ENCODE results near the gene AOPEP. TPM values are rescaled to one million over a fixed set of nuclear protein-coding genes. Genes with fewer than 3 reads are reported as not detected.

AOPEP gene
- total RNA-seq, 2 experiments from 2014 or later: 5.8 to 6.4 TPM

DNA sequence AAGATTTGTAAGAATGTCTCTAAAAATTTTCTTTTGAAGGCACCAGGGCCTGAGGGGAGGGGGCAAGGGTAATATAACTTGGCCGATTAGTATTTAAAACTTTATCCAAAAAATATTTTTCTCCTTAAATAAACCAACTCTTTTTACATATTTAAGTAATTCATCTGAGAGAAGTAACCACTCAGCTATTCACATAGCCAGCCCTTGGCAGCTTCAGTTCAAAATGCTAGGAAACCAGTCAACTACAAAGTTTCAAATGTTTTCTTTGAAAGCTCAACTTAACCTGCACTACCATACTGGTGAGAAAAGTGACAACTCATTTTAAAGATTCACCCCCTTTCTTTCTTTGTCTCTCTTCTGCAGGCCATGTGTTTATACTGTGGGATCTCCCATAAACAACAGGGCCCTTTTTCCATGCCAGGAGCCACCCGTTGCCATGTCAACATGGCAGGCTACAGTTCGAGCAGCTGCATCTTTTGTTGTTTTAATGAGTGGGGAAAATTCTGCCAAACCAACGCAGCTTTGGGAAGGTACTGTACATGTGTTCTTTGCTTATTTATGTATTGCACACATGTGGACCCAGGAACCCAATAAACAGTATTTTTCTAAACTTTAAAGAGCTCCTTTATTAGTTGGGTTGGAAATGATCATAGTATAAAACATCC, 46.3 kb downstream of the AOPEP start:
- intact Hi-C loops (cut with micrococcal nuclease): no loop called here
- CTCF ChIA-PET: no interaction called here
- DNase-seq: no peak
- no peaks in the 10 kb centered on the region for H3K27me3 Mint-ChIP-seq (ENCODE audit: low read depth)
- H3K4me1 Mint-ChIP-seq (ENCODE audit: low read depth): peaks cover 5% of the 10 kb centered on the region
- H3K4me3 Mint-ChIP-seq: no peak overlapping the region
- H3K36me3 Mint-ChIP-seq (ENCODE audit: low read depth): peaks cover 5% of the 10 kb centered on the region
- no peaks in the 10 kb centered on the region for H3K9me3 Mint-ChIP-seq
- H3K27ac Mint-ChIP-seq: no peak overlapping the region

DNA sequence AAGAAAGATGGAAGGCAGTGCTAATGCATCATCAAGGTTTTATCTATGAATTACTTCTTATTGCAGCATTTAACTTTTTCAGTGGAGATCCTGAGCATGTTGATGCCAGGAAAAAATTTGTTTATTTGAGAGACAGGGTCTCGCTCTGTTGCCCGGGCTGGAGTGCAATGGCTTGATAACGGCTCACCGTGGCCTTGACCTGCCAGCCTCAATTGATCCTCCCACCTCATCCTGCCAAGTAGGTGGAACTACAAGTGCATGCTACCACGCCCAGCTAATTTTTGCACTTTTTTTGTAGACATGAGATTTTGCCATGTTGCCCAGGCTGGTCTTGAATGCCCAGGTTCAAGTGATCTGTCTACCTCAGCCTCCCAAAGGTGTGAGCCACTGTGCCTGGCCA, 47.2 kb downstream of the AOPEP start:
- CTCF ChIA-PET: no interaction called here
- intact Hi-C loops (cut with micrococcal nuclease): no loop called here
- no peaks in the 10 kb centered on the region for H3K27me3 Mint-ChIP-seq (ENCODE audit: low read depth)

DNA sequence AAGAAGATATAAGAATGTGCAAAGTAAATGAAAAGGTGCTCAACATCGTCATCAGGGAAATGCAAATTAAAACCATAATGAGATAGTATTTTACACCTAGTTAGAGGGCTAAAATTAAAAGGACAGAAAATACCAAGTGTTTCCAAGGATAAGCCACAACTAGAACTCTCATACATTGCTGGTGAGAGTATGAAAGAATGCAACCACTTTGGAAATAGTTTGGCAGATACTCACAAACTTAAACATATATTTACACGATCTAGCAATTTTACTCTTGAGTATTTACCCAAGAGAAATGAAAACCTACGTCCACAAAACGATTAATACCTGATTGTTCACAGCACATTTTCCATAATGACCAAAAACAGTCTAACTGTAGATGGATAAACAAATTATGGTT, 51.5 kb downstream of the AOPEP start:
- H3K4me3 Mint-ChIP-seq: no peak overlapping the region
- no peak for DNase-seq
- H3K4me1 Mint-ChIP-seq (ENCODE audit: low read depth): peaks cover 6% of the 10 kb centered on the region
- CTCF ChIA-PET: no interaction called here
- intact Hi-C loops (cut with micrococcal nuclease): no loop called here
- no peak overlapping the region for H3K27ac Mint-ChIP-seq
- peaks cover 2% of the 10 kb centered on the region for H3K36me3 Mint-ChIP-seq (ENCODE audit: low read depth)
- no peaks in the 10 kb centered on the region for H3K9me3 Mint-ChIP-seq
- H3K27me3 Mint-ChIP-seq (ENCODE audit: low read depth): no peaks in the 10 kb centered on the region

More for the DNA sequence above, 47.2 kb downstream of the AOPEP start:
- Mint-ChIP-seq H3K36me3 (ENCODE audit: low read depth) (peaks cover 5% of the 10 kb centered on the region), H3K9me3 (no peaks in the 10 kb centered on the region), H3K4me3 (no peak overlapping the region), H3K27ac (no peak overlapping the region), H3K4me1 (ENCODE audit: low read depth) (peaks cover 5% of the 10 kb centered on the region)
- no peak for DNase-seq

DNA sequence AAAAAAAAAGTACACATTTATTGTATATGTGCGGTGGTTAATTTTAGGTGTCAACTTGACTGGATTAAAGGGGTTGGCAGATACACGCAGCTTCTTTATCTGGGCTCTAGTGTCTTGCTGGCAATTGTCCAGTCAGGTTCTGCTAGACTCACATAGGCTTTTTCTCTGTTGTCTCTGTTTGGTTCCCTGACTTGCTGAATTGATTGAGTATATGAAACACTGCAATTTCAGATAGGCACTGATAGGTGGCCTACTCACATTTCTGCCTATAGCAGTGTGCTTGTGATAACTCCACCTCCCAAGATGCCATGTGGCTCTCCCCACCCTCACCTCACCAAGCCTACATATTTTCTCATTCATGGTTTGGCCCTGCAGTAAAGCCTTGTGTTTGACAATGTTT, 52.5 kb downstream of the AOPEP start:
- H3K9me3 Mint-ChIP-seq: no peaks in the 10 kb centered on the region
- H3K27me3 Mint-ChIP-seq (ENCODE audit: low read depth): no peaks in the 10 kb centered on the region
- peaks cover 6% of the 10 kb centered on the region for H3K4me1 Mint-ChIP-seq (ENCODE audit: low read depth)
- intact Hi-C loops (cut with micrococcal nuclease): no loop called here
- H3K36me3 Mint-ChIP-seq (ENCODE audit: low read depth): no peaks in the 10 kb centered on the region
- no peak overlapping the region for H3K27ac Mint-ChIP-seq
- no peak for DNase-seq
- CTCF ChIA-PET: no interaction called here
- H3K4me3 Mint-ChIP-seq: no peak overlapping the region

DNA sequence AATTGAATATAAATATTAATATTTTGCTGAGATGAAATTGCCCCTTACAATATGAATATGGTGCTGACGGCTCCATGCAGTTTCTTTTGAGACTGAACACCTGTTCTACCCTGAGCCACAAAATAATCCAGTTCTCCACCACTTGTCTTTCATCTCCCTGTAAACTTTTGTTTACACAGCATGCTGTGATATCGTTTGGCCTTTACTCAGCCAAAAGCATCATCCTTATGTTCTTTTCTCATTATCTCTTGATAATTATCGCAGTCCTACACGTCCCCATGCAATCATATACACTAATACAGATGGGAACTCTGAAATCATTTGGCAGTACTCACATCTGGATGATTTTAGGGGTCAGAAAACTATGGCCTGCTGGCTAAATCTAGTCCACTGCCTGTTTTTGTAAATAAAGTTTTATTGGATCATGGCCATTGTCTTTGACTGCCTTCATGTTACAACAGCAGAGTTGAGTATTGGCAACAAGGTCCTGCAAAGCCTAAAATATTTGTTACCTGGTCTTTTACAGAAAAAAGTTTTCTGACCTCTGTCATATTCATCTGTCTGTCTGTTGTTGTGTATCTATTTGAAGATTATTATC, 53.3 kb downstream of the AOPEP start:
- Mint-ChIP-seq H3K4me3 (no peak overlapping the region), H3K27ac (no peak overlapping the region), H3K36me3 (ENCODE audit: low read depth) (no peaks in the 10 kb centered on the region), H3K9me3 (no peaks in the 10 kb centered on the region), H3K27me3 (ENCODE audit: low read depth) (no peaks in the 10 kb centered on the region), H3K4me1 (ENCODE audit: low read depth) (peaks cover 6% of the 10 kb centered on the region)
- no peak for DNase-seq
- CTCF ChIA-PET: interaction anchor here (1.4 kb wide), 1 partner anchor 351 kb away, joined by 6 read pairs; no protein-coding TSS in a partner anchor
- intact Hi-C loops (cut with micrococcal nuclease): no loop called here

DNA sequence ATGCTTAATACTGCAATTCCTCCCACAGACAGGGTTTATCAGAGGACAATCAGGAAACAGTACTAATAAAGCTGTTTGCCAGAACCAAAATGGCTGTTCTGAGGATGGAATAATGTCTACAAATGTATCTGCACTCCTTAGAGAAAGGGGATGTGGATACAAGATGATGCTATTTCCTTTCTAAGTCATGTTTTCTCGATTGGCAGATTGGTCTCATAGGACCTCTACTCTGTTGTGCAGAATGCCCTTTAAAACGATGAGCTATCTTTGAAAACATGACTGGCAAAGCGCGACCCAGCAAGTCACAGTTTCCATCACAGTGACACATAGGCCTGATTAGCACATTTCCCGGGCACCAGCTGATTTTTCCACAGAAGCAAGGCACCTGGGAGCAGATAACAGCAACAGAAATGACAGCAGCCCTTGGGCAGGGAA, 54.0 kb downstream of the AOPEP start:
- peaks cover 6% of the 10 kb centered on the region for H3K4me1 Mint-ChIP-seq (ENCODE audit: low read depth)
- H3K4me3 Mint-ChIP-seq: no peak overlapping the region
- no peak overlapping the region for H3K27ac Mint-ChIP-seq
- no peaks in the 10 kb centered on the region for H3K36me3 Mint-ChIP-seq (ENCODE audit: low read depth)
- no peaks in the 10 kb centered on the region for H3K27me3 Mint-ChIP-seq (ENCODE audit: low read depth)
- intact Hi-C loops (cut with micrococcal nuclease): no loop called here
- DNase-seq: peak; percentile 33
- H3K9me3 Mint-ChIP-seq: no peaks in the 10 kb centered on the region
- CTCF ChIA-PET: interaction anchor here (0.9 to 1.4 kb wide), 3 partner anchors 98 to 351 kb away, joined by 3 to 6 read pairs (median 4); no protein-coding TSS in a partner anchor

DNA sequence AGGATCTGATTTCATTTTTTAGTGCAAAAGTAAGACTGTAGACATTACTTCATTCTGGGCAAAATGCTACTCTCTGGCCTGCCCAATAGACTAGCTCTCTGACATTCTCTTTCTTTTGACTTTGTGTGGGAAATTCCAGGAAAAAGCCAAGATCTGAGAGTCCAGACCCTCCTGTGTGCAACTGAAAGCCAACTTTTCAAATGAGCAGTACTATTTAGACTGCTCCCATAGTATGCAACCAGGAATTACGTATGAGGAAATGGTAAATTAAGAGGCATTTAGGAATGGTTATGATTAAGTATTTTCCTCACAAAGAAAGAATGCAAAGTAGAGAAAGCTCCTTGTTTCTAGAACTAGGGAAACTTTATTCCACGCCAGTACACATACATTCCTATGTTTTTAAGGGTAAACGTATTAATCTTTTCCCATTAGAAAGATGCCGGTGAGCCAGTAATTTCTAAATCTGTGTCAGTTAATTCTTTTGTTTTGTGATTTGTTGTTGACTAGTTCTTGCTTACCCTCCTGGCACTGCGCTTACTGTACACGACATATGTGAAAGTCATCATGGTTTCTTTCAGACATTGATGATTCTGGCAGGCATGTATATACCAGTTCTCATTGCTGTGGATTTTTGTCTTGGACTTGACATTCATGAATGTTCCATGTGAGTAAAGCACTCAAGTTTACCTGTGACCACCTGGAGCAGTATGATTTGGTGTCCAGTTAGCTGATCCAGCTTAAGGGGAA, 56.0 kb downstream of the AOPEP start:
- Mint-ChIP-seq H3K9me3 (no peaks in the 10 kb centered on the region), H3K4me3 (no peak overlapping the region), H3K27me3 (ENCODE audit: low read depth) (no peaks in the 10 kb centered on the region), H3K27ac (no peak overlapping the region), H3K4me1 (ENCODE audit: low read depth) (peaks cover 6% of the 10 kb centered on the region), H3K36me3 (ENCODE audit: low read depth) (no peaks in the 10 kb centered on the region)
- CTCF ChIA-PET: interaction anchor here (0.6 to 4.1 kb wide), 9 partner anchors 13 to 797 kb away, joined by 3 to 23 read pairs (median 3); no protein-coding TSS in a partner anchor
- no peak for DNase-seq
- intact Hi-C loops (cut with micrococcal nuclease): loop anchor here (1.0 kb wide), 2 partner anchors 101 to 345 kb away; no protein-coding TSS in a partner anchor

DNA sequence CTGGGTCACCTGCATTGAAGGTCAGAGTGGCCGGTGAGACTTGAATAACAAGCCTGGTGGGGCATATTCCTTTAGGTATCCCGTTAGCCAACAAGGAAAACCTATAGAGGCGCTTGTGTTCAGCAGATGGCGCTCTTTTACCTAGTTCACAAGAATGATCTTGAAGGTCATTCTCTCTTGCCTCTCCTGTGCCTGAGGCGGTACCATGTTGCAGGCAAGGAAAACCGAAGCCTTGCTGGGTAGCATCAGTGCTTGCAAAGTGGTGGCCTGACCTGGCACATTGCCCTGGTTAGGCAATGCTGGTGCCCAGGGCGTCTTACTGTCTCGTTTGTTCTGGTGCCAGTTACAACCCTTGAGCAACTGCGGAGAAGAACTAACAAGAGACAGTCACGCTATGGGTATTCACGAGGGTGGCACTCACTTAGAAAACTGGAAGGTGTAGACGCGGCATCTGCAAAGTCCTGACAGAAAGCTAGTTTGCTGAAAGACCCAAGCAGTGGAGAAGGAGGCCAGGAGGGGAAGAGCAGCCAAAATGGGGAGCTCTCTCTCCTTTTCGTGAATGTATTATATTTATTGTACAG, 56.7 kb downstream of the AOPEP start:
- no peaks in the 10 kb centered on the region for H3K9me3 Mint-ChIP-seq
- CTCF ChIA-PET: interaction anchor here (0.6 to 4.1 kb wide), 11 partner anchors 14 to 349 kb away, joined by 3 to 23 read pairs (median 3); no protein-coding TSS in a partner anchor
- H3K4me1 Mint-ChIP-seq (ENCODE audit: low read depth): peaks cover 6% of the 10 kb centered on the region
- H3K4me3 Mint-ChIP-seq: no peak overlapping the region
- H3K27ac Mint-ChIP-seq: no peak overlapping the region
- intact Hi-C loops (cut with micrococcal nuclease): loop anchor here (1.0 kb wide), 2 partner anchors 102 to 344 kb away; no protein-coding TSS in a partner anchor
- peak; percentile 66 for DNase-seq
- H3K36me3 Mint-ChIP-seq (ENCODE audit: low read depth): no peaks in the 10 kb centered on the region
- H3K27me3 Mint-ChIP-seq (ENCODE audit: low read depth): no peaks in the 10 kb centered on the region

DNA sequence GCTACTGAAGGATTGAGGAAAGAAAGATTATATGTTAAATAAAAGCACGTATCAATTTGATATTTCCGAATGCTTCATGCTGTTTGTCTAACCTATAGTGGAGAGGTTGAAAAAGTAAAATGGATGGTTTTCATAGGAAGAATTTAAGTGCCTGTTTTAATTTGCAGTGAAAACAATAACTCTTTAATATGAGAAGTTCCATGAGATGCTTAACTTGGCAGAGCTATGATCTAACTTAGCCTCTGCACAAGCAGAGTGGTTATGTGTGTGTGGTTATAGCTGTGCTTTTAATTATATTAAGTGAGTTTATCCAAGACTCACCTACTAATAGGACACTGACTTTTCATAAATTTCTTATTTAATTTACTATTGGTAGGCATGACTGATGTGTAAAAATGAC, 57.4 kb downstream of the AOPEP start:
- H3K4me3 Mint-ChIP-seq: no peak overlapping the region
- peaks cover 6% of the 10 kb centered on the region for H3K4me1 Mint-ChIP-seq (ENCODE audit: low read depth)
- no peak for DNase-seq
- intact Hi-C loops (cut with micrococcal nuclease): loop anchor here (1.0 kb wide), 2 partner anchors 103 to 343 kb away; no protein-coding TSS in a partner anchor
- CTCF ChIA-PET: interaction anchor here (0.8 to 4.1 kb wide), 10 partner anchors 15 to 348 kb away, joined by 3 to 23 read pairs (median 4); no protein-coding TSS in a partner anchor
- H3K36me3 Mint-ChIP-seq (ENCODE audit: low read depth): no peaks in the 10 kb centered on the region
- H3K27ac Mint-ChIP-seq: no peak overlapping the region
- H3K9me3 Mint-ChIP-seq: no peaks in the 10 kb centered on the region
- H3K27me3 Mint-ChIP-seq (ENCODE audit: low read depth): no peaks in the 10 kb centered on the region

DNA sequence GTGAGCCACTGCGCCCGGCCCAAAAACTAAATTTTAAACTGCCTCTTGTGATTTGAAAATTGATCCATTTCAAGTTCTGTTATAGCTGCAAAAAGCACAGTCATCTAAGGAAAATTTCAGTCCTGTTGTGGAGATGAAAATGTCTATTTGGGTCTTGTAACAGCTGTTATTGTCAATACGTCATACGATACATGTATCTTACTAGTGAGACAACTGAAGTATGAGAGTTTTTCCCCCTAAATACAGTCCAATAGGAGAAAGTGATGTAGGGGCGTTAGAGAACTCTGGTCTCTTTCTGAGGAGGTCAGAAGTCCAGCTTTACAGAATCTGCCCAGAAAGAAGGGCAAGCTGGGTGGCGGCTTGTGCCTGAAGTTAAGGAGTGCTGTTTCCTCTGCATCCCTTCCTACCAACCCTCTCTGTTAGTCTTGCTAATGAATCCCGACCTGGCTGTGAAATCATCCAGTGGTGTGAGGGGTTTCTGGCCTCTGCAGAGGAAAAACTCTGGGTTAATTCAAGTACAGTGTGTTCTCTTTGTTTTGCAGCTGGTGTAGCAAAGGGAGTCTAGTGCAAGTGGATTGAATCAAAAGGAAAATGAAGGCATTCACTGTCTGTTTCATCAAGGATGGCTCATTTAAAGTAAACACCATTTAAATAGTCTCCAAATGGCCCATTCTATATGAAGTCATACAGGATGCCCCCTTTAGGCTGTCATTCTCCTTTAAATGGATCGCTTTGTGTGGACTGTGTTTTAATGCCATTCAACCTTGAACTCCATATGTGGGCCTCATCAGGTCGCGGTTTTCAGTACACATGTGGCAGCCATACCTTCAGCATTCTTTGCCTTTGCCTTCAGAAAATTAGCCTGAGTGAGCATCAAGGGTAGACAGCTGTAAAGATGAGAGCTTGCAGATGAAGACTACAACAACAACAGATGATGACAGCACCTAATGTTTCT, 59.0 kb downstream of the AOPEP start:
- no peak for DNase-seq
- Mint-ChIP-seq H3K27me3 (ENCODE audit: low read depth) (no peaks in the 10 kb centered on the region), H3K27ac (no peak overlapping the region), H3K4me1 (ENCODE audit: low read depth) (peaks cover 3% of the 10 kb centered on the region), H3K9me3 (no peaks in the 10 kb centered on the region), H3K4me3 (no peak overlapping the region), H3K36me3 (ENCODE audit: low read depth) (no peaks in the 10 kb centered on the region)
- intact Hi-C loops (cut with micrococcal nuclease): no loop called here
- CTCF ChIA-PET: interaction anchor here (0.9 to 4.1 kb wide), 2 partner anchors 200 to 341 kb away, joined by 3 to 23 read pairs; no protein-coding TSS in a partner anchor

DNA sequence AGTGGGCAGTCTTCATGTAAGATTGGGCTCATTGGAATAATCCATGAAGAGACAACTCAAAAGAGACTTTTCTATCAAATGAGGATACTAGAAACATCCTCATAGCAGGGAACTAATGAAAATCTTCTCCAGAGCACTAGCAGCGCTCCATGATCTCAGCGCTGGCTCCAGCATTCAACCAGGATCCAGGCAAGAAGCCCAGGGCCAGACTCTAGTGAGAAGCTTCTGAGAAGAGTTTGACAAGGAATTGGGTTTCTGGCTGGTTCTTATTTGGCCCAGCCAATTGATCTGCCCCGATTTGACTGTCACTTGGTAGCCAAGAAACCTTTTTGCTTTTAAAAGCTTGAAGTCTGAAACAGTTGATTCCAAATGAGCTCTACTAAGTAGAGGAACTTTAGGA, 60.1 kb downstream of the AOPEP start:
- no peak overlapping the region for H3K27ac Mint-ChIP-seq
- intact Hi-C loops (cut with micrococcal nuclease): no loop called here
- H3K4me3 Mint-ChIP-seq: no peak overlapping the region
- H3K9me3 Mint-ChIP-seq: no peaks in the 10 kb centered on the region
- peaks cover 3% of the 10 kb centered on the region for H3K36me3 Mint-ChIP-seq (ENCODE audit: low read depth)
- CTCF ChIA-PET: no interaction called here
- no peak for DNase-seq
- no peaks in the 10 kb centered on the region for H3K4me1 Mint-ChIP-seq (ENCODE audit: low read depth)
- H3K27me3 Mint-ChIP-seq (ENCODE audit: low read depth): no peaks in the 10 kb centered on the region

Measured in activated naive CD4-positive, alpha-beta T cell treated with anti-CD3 and anti-CD28 coated beads for 36 hours (primary cell).